IPS-15b (cell line): ENCODE measurements around the gene CGGBP1.
A peak's percentile ranks its signal among the peaks of the same experiment; 100 is the strongest.

Source experiments
- H3K27me3 ChIP-seq: one replicate; pipeline ENCODE4 v1.6.1; 2013; ENCODE audit warnings: low read length; ENCODE audit not compliant: control insufficient read depth, insufficient read depth
- H3K36me3 ChIP-seq: one replicate; pipeline ENCODE4 v1.6.1; 2013; ENCODE audit warnings: low read length; ENCODE audit not compliant: control insufficient read depth, insufficient read depth
- H3K4me1 ChIP-seq: one replicate; pipeline ENCODE4 v1.6.1; 2013; ENCODE audit warnings: mild to moderate bottlenecking, low read length; ENCODE audit not compliant: control insufficient read depth, insufficient read depth
- H3K4me3 ChIP-seq: one replicate; pipeline ENCODE4 v1.5.1; 2013; ENCODE audit warnings: low read depth, low read length
- H3K9ac ChIP-seq: one replicate; pipeline ENCODE4 v1.6.1; 2013; ENCODE audit warnings: low read depth, mild to moderate bottlenecking, low read length
- H3K9me3 ChIP-seq: one replicate; pipeline ENCODE4 v1.6.1; 2013; ENCODE audit warnings: mild to moderate bottlenecking, low read length; ENCODE audit not compliant: control insufficient read depth, insufficient read depth

CGGBP1 gene

GRCh38 chr3:88058581-88059379 lies at the start of gene CGGBP1, which contains the start of gene ZNF654:
Gene CGGBP1 (minus strand): TSS chr3:88059005. CDS start chr3:88055976, 3,029 bp downstream.
Gene ZNF654 (plus strand): TSS chr3:88059255. CDS start chr3:88059320, 65 bp downstream.
- Histone ChIP-seq H3K27me3 (no peaks in the 10 kb centered on the region), H3K4me3 (peak within 1 kb of the TSS; percentile 90), H3K9me3 (no peaks in the 10 kb centered on the region), H3K36me3 (peaks cover 2% of the 10 kb centered on the region), H3K4me1 (no peaks in the 10 kb centered on the region), H3K9ac (peak within 1 kb of the TSS; percentile 66)

GRCh38 chr3:88105325-88105724 lies 46.5 kb upstream of the CGGBP1 start:
- Histone ChIP-seq H3K27me3 (no peaks in the 10 kb centered on the region), H3K4me3 (no peak overlapping the region), H3K9me3 (no peaks in the 10 kb centered on the region)

GRCh38 chr3:88101142-88101541 lies 42.3 kb upstream of the CGGBP1 start:
- H3K36me3 ChIP-seq: no peaks in the 10 kb centered on the region

More at GRCh38 chr3:88105325-88105724, 46.5 kb upstream of the CGGBP1 start:
- no peaks in the 10 kb centered on the region for H3K36me3 ChIP-seq
- no peak overlapping the region for H3K9ac ChIP-seq
- H3K4me1 ChIP-seq: no peaks in the 10 kb centered on the region

GRCh38 chr3:88093266-88093665 lies 34.5 kb upstream of the CGGBP1 start:
- H3K27me3 ChIP-seq: no peaks in the 10 kb centered on the region
- no peaks in the 10 kb centered on the region for H3K4me1 ChIP-seq
- no peaks in the 10 kb centered on the region for H3K9me3 ChIP-seq
- H3K9ac ChIP-seq: no peak overlapping the region
- H3K4me3 ChIP-seq: no peak overlapping the region
- no peaks in the 10 kb centered on the region for H3K36me3 ChIP-seq

More at GRCh38 chr3:88101142-88101541, 42.3 kb upstream of the CGGBP1 start:
- no peak overlapping the region for H3K9ac ChIP-seq
- H3K27me3 ChIP-seq: no peaks in the 10 kb centered on the region
- no peaks in the 10 kb centered on the region for H3K4me1 ChIP-seq
- H3K4me3 ChIP-seq: no peak overlapping the region
- no peaks in the 10 kb centered on the region for H3K9me3 ChIP-seq

GRCh38 chr3:88092270-88092669 lies 33.5 kb upstream of the CGGBP1 start:
- H3K9me3 ChIP-seq: no peaks in the 10 kb centered on the region
- H3K4me1 ChIP-seq: no peaks in the 10 kb centered on the region
- H3K4me3 ChIP-seq: no peak overlapping the region
- H3K9ac ChIP-seq: no peak overlapping the region
- H3K36me3 ChIP-seq: no peaks in the 10 kb centered on the region
- H3K27me3 ChIP-seq: no peaks in the 10 kb centered on the region

- no peaks in the 10 kb centered on the region for H3K27me3 ChIP-seq
- H3K4me3 ChIP-seq: no peak overlapping the region
- no peaks in the 10 kb centered on the region for H3K9me3 ChIP-seq
- H3K9ac ChIP-seq: no peak overlapping the region
- no peaks in the 10 kb centered on the region for H3K36me3 ChIP-seq
- no peaks in the 10 kb centered on the region for H3K4me1 ChIP-seq
Measured at GRCh38 chr3:88090681-88091080, 31.9 kb upstream of the CGGBP1 start.

GRCh38 chr3:88084097-88084501 lies 25.3 kb upstream of the CGGBP1 start:
- Histone ChIP-seq H3K36me3 (no peaks in the 10 kb centered on the region), H3K4me3 (no peak overlapping the region), H3K27me3 (no peaks in the 10 kb centered on the region), H3K4me1 (no peaks in the 10 kb centered on the region), H3K9me3 (no peaks in the 10 kb centered on the region), H3K9ac (no peak overlapping the region)

GRCh38 chr3:88082854-88083253 lies 24.0 kb upstream of the CGGBP1 start:
- no peak overlapping the region for H3K4me3 ChIP-seq
- no peaks in the 10 kb centered on the region for H3K36me3 ChIP-seq
- no peak overlapping the region for H3K9ac ChIP-seq

GRCh38 chr3:88078932-88079331 lies 20.1 kb upstream of the CGGBP1 start:
- no peaks in the 10 kb centered on the region for H3K9me3 ChIP-seq
- no peak overlapping the region for H3K4me3 ChIP-seq
- H3K36me3 ChIP-seq: no peaks in the 10 kb centered on the region
- no peaks in the 10 kb centered on the region for H3K27me3 ChIP-seq
- H3K9ac ChIP-seq: no peak overlapping the region
- H3K4me1 ChIP-seq: no peaks in the 10 kb centered on the region

More at GRCh38 chr3:88082854-88083253, 24.0 kb upstream of the CGGBP1 start:
- Histone ChIP-seq H3K9me3 (no peaks in the 10 kb centered on the region), H3K27me3 (no peaks in the 10 kb centered on the region), H3K4me1 (no peaks in the 10 kb centered on the region)

GRCh38 chr3:88076712-88077111 lies 17.9 kb upstream of the CGGBP1 start:
- Histone ChIP-seq H3K4me1 (no peaks in the 10 kb centered on the region), H3K36me3 (no peaks in the 10 kb centered on the region), H3K9me3 (no peaks in the 10 kb centered on the region), H3K27me3 (no peaks in the 10 kb centered on the region), H3K9ac (no peak overlapping the region), H3K4me3 (no peak overlapping the region)

GRCh38 chr3:88075497-88075896 lies 16.7 kb upstream of the CGGBP1 start:
- no peak overlapping the region for H3K4me3 ChIP-seq
- no peak overlapping the region for H3K9ac ChIP-seq
- no peaks in the 10 kb centered on the region for H3K4me1 ChIP-seq
- no peaks in the 10 kb centered on the region for H3K9me3 ChIP-seq
- H3K27me3 ChIP-seq: no peaks in the 10 kb centered on the region
- H3K36me3 ChIP-seq: no peaks in the 10 kb centered on the region

- no peaks in the 10 kb centered on the region for H3K36me3 ChIP-seq
- H3K9me3 ChIP-seq: no peaks in the 10 kb centered on the region
- no peak overlapping the region for H3K9ac ChIP-seq
- no peaks in the 10 kb centered on the region for H3K4me1 ChIP-seq
- H3K27me3 ChIP-seq: no peaks in the 10 kb centered on the region
- H3K4me3 ChIP-seq: no peak overlapping the region
Measured at GRCh38 chr3:88075072-88075471, 16.3 kb upstream of the CGGBP1 start.
